Raji (cell line): ENCODE measurements around the gene DUX4.
"Not testable (repeated sequence)": the region's sequence is repeated elsewhere in the genome, so short reads cannot be mapped to it uniquely, and the experiment has no call there.

Source experiments
- POLR2A ChIP-seq: IDR thresholded peaks from 2 replicates; pipeline ENCODE4 v1.6.1; 2011; ENCODE audit warnings: low read depth, low read length, control low read depth; ENCODE audit not compliant: insufficient read depth

Gene DUX4

GRCh38 chr4:190173428-190173827 lies at the start of gene DUX4:
TSS of gene DUX4 (plus strand) at chr4:190173774. CDS start at chr4:190173774, 0 bp downstream.
- TF ChIP-seq POLR2A, result not testable (repeated sequence)
